ENCODE results near the gene LIX1.

- TF ChIP-seq EZH2 (IDR thresholded peaks at IDR 0.05; ENCODE audit: low read length, missing control alignments) (no peak), CTCF (conservative IDR thresholded peaks at IDR 0.05 in 1 of 2, IDR thresholded peaks at IDR 0.05 in 1 of 2; ENCODE audit: low read depth in 1 of 2, low read length in 2 of 2) (no peak)
Observed at GRCh38 chr5:97075649-97076048, 66.8 kb downstream of the LIX1 start.
